Endothelial cell of umbilical vein (primary cell): Measurements from ENCODE around the gene PFDN1. TPM values are rescaled to one million over a fixed set of nuclear protein-coding genes. Genes with fewer than 3 reads are reported as not detected.

ENCODE experiments used
- BruUV-seq: library from RNA; stranded (reverse); fragments of 400-500 nt; replicated peaks from 2 replicates; lab custom pipeline; 2021; lab: Mats Ljungman, UMichigan
- CTCF ChIA-PET: fragments of 300-600, 350-600 bp; sonication (Branson Sonifier 250); formaldehyde crosslinking; loops from one replicate; lab custom pipeline; 2021; ENCODE audit warnings: antibody characterized with exemption, inconsistent platforms; lab: Charles Lee
- POLR2A ChIA-PET: fragments of 300-600, 350-600 bp; sonication (Branson Sonifier 250); formaldehyde crosslinking; loops from one replicate; lab custom pipeline; 2021; ENCODE audit warnings: antibody characterized with exemption, inconsistent platforms; lab: Charles Lee
- DNase-seq: peaks from one replicate; pipeline ENCODE4 v3.0.0-alpha.2; 2011; ENCODE audit warnings: low read depth, low spot score
- FAIRE-seq: peaks from 2 replicates; lab custom pipeline; 2011; peaks lifted over from hg19 to GRCh38; lab: Jason Lieb, UNC
- H2AFZ ChIP-seq: 2 replicates; pipeline ENCODE4 v1.6.0; 2012; ENCODE audit warnings: low read depth, low read length, control low read depth, inconsistent platforms
- H3K27ac ChIP-seq: 2 replicates; pipeline ENCODE4 v1.5.1; 2011; ENCODE audit warnings: low read depth, mild to moderate bottlenecking, control low read depth, low read length, moderate library complexity; ENCODE audit not compliant: insufficient read depth
- H3K27me3 ChIP-seq, 2 experiments: 2 replicates each; pipeline versions ENCODE4 v1.6.0 to v1.6.1; 2011; ENCODE audit warnings: low read length in 2 of 2, mixed read lengths in 1 of 2; ENCODE audit not compliant: control insufficient read depth in 2 of 2, insufficient read depth in 2 of 2
- H3K36me3 ChIP-seq, 2 experiments: 2 replicates in 1 of 2; 3 replicates in 1 of 2; pipeline ENCODE4 v1.5.1; 2011; ENCODE audit warnings: low read length in 2 of 2, mild to moderate bottlenecking in 1 of 2, moderate library complexity in 1 of 2; ENCODE audit not compliant: control insufficient read depth in 2 of 2, insufficient read depth in 2 of 2; ENCODE audit errors: extremely low read depth in 1 of 2
- H3K4me1 ChIP-seq: 3 replicates; pipeline ENCODE4 v1.5.1; 2011; ENCODE audit warnings: mild to moderate bottlenecking, low read length; ENCODE audit not compliant: control insufficient read depth, insufficient read depth; ENCODE audit errors: extremely low read depth
- H3K4me2 ChIP-seq: 2 replicates; pipeline ENCODE4 v1.6.1; 2011; ENCODE audit warnings: low read length, control low read depth, mixed read lengths; ENCODE audit not compliant: insufficient read depth
- H3K4me3 ChIP-seq, 3 experiments: fragments of 200-600 bp in 1 of 3; sonication (generic), shearing (Covaris generic) in 1 of 3; replicated peaks in 1 of 3; 2 replicates each; pipeline ENCODE4 v1.5.1; 2011 to 2016; ENCODE audit warnings: control low read depth in 3 of 3, low read length in 3 of 3, mild to moderate bottlenecking in 2 of 3, inconsistent platforms in 1 of 3, low read depth in 1 of 3, moderate library complexity in 1 of 3; ENCODE audit not compliant: insufficient read depth in 1 of 3
- H3K79me2 ChIP-seq: 2 replicates; pipeline ENCODE4 v1.6.0; 2012; ENCODE audit warnings: low read length, inconsistent platforms; ENCODE audit not compliant: control insufficient read depth, insufficient read depth
- H3K9ac ChIP-seq: replicated peaks from 2 replicates; pipeline ENCODE3; 2011; ENCODE audit warnings: low read length, control low read depth; ENCODE audit not compliant: insufficient read depth; ENCODE audit errors: extremely low read depth
- H3K9me1 ChIP-seq: replicated peaks from 3 replicates; pipeline ENCODE4 v1.6.0; 2011; ENCODE audit warnings: mild to moderate bottlenecking, low read length; ENCODE audit not compliant: control insufficient read depth, insufficient read depth; ENCODE audit errors: extremely low read depth
- H3K9me3 ChIP-seq: replicated peaks from 2 replicates; pipeline ENCODE4 v1.5.1; 2012; ENCODE audit warnings: low read length, inconsistent platforms; ENCODE audit not compliant: control insufficient read depth, insufficient read depth
- H4K20me1 ChIP-seq: replicated peaks from 2 replicates; pipeline ENCODE3; 2011; ENCODE audit warnings: mild to moderate bottlenecking, low read length; ENCODE audit not compliant: control insufficient read depth, insufficient read depth; ENCODE audit errors: extremely low read depth
- EZH2 ChIP-seq: IDR thresholded peaks from 2 replicates; pipeline ENCODE4 v1.6.1; 2012; ENCODE audit warnings: borderline replicate concordance, low read depth, mild to moderate bottlenecking, moderate library complexity, low read length, inconsistent platforms; ENCODE audit not compliant: severe bottlenecking
- FOS ChIP-seq: IDR thresholded peaks from 2 replicates; pipeline ENCODE4 v1.6.1; 2011; ENCODE audit warnings: mild to moderate bottlenecking, low read length, moderate library complexity, borderline replicate concordance; ENCODE audit not compliant: insufficient read depth
- GATA2 ChIP-seq: IDR thresholded peaks from 2 replicates; pipeline ENCODE4 v1.7.0; 2011; ENCODE audit warnings: low read depth, mild to moderate bottlenecking, moderate library complexity, mixed read lengths, low read length; ENCODE audit not compliant: insufficient read length, insufficient read depth
- JUN ChIP-seq: IDR thresholded peaks from 2 replicates; pipeline ENCODE4 v1.6.1; 2011; ENCODE audit warnings: borderline replicate concordance, low read depth; ENCODE audit not compliant: insufficient read length, insufficient read depth
- MYC ChIP-seq: IDR thresholded peaks from one replicate; pipeline ENCODE4 v1.6.1; 2011; ENCODE audit warnings: mild to moderate bottlenecking, low read depth, low read length
- POLR2A ChIP-seq: IDR thresholded peaks from 2 replicates; pipeline ENCODE4 v1.6.1; 2012; ENCODE audit warnings: low read depth, mild to moderate bottlenecking, control low read depth, low read length
- POLR2AphosphoS5 ChIP-seq: IDR thresholded peaks from 2 replicates; pipeline ENCODE4 v1.6.1; 2012; ENCODE audit warnings: low read depth, mild to moderate bottlenecking, control low read depth, low read length, moderate library complexity; ENCODE audit not compliant: insufficient read depth
- dilution Hi-C: fragments of 300-500 bp; cut with MboI; formaldehyde crosslinking; loops from one replicate; pipeline ENCODE4 v1.15.0; 2019; ENCODE audit warnings: low sequenced_read_pairs; ENCODE audit not compliant: extremely low pct_ligation_motif_present
- intact Hi-C: fragments of 100-400 bp; cut with micrococcal nuclease; formaldehyde crosslinking; loops from one replicate; pipeline ENCODE4 v1.10.0; 2022
- polyA plus RNA-seq, 4 experiments: library from polyadenylated mRNA; depleted of rRNA in 3 of 4; stranded (reverse) in 3 of 4; unstranded in 1 of 4; fragments of >200 nt; gene quantifications; 2 replicates each; pipeline versions ENCODE4 v1.2.1 to v1.2.3, GENCODE V29; 2011 to 2012; ENCODE audit warnings: missing spikeins in 1 of 4
- total RNA-seq: library from RNA; stranded (reverse); gene quantifications from 2 replicates; pipeline ENCODE4 v1.2.3, GENCODE V29; 2021
- TF ChIP-seq, protein P1 (sequence below), 2 donors: IDR thresholded peaks; 1 replicate in 1 of 2; 2 replicates in 1 of 2; pipeline ENCODE4 v1.5.1; 2011; ENCODE audit warnings: low read length in 2 of 2, mild to moderate bottlenecking in 2 of 2, moderate library complexity in 2 of 2, control low read depth in 1 of 2, inconsistent platforms in 1 of 2, low read depth in 1 of 2; ENCODE audit not compliant: insufficient read depth in 1 of 2; ENCODE audit errors: extremely low read depth in 1 of 2
- TF ChIP-seq, protein P2 (sequence below): IDR thresholded peaks from 2 replicates; pipeline ENCODE4 v1.6.1; 2011; ENCODE audit not compliant: insufficient read depth, insufficient read length

The PFDN1 gene
- total and polyA plus RNA-seq, 2 donors (not counting 3 experiments of a cell fraction or from before 2014, with no cell fraction given), result 107 to 158 TPM

GRCh38 chr5:140324617-140325241, 21.8 kb upstream of the PFDN1 start:
- no peak overlapping the region for H3K9ac ChIP-seq
- POLR2A ChIA-PET, result interaction anchor here (1.1 kb wide), 1 partner anchor 79 kb away, joined by 3 read pairs; no protein-coding TSS in a partner anchor
- H2AFZ ChIP-seq, result no peak overlapping the region
- dilution Hi-C loops, result no loop called here
- no peak overlapping the region for H3K4me3 ChIP-seq
- DNase-seq, result no peak
- H3K4me1 ChIP-seq, result peaks cover 62% of the 10 kb centered on the region
- FAIRE-seq, result peak; percentile 12
- no peak for TF ChIP-seq FOS
- CTCF ChIA-PET, result interaction anchor here (4.4 to 4.6 kb wide), 2 partner anchors 13 to 21 kb away, joined by 29 to 40 read pairs; partner anchors contain the start of gene HBEGF
- no peaks in the 10 kb centered on the region for H3K27me3 ChIP-seq
- H3K9me1 ChIP-seq, result no peaks in the 10 kb centered on the region
- no TSS peak for BruUV-seq
- H3K27ac ChIP-seq, result peak overlapping the region; percentile 99
- no peaks in the 10 kb centered on the region for H4K20me1 ChIP-seq
- H3K9me3 ChIP-seq, result no peaks in the 10 kb centered on the region
- H3K4me2 ChIP-seq, result no peak overlapping the region
- no peaks in the 10 kb centered on the region for H3K36me3 ChIP-seq
- no peaks in the 10 kb centered on the region for H3K79me2 ChIP-seq
- intact Hi-C loops, result no loop called here

GRCh38 chr5:140324041-140324600, 21.2 kb upstream of the PFDN1 start:
- Histone ChIP-seq H3K9ac (peak overlapping the region; percentile 95), H3K36me3 (no peaks in the 10 kb centered on the region), H3K4me1 (peaks cover 62% of the 10 kb centered on the region), H3K4me3 (no peak overlapping the region), H4K20me1 (no peaks in the 10 kb centered on the region), H3K27me3 (no peaks in the 10 kb centered on the region), H3K4me2 (peak overlapping the region; percentile 29), H2AFZ (peak overlapping the region; percentile 3), H3K9me1 (no peaks in the 10 kb centered on the region), H3K27ac (peak overlapping the region; percentile 99), H3K79me2 (no peaks in the 10 kb centered on the region), H3K9me3 (no peaks in the 10 kb centered on the region)
- FAIRE-seq (no peak), DNase-seq (no peak)
- BruUV-seq, result no TSS peak
- dilution Hi-C loops (no loop called here), intact Hi-C loops (no loop called here)
- CTCF ChIA-PET, result interaction anchor here (1.6 to 4.6 kb wide), 5 partner anchors 13 to 79 kb away, joined by 3 to 40 read pairs (median 22); partner anchors contain the start of gene HBEGF
- TF ChIP-seq, protein P1, sequence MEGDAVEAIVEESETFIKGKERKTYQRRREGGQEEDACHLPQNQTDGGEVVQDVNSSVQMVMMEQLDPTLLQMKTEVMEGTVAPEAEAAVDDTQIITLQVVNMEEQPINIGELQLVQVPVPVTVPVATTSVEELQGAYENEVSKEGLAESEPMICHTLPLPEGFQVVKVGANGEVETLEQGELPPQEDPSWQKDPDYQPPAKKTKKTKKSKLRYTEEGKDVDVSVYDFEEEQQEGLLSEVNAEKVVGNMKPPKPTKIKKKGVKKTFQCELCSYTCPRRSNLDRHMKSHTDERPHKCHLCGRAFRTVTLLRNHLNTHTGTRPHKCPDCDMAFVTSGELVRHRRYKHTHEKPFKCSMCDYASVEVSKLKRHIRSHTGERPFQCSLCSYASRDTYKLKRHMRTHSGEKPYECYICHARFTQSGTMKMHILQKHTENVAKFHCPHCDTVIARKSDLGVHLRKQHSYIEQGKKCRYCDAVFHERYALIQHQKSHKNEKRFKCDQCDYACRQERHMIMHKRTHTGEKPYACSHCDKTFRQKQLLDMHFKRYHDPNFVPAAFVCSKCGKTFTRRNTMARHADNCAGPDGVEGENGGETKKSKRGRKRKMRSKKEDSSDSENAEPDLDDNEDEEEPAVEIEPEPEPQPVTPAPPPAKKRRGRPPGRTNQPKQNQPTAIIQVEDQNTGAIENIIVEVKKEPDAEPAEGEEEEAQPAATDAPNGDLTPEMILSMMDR (IDR thresholded peaks at IDR 0.05; ENCODE audit: extremely low read depth in 1 of 2, insufficient read depth in 1 of 2, low read depth in 1 of 2, low read length in 2 of 2), result no peak
- TF ChIP-seq FOS, result no peak
- TF ChIP-seq, protein P2, sequence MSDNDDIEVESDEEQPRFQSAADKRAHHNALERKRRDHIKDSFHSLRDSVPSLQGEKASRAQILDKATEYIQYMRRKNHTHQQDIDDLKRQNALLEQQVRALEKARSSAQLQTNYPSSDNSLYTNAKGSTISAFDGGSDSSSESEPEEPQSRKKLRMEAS, result no peak
- no peak for TF ChIP-seq JUN
- TF ChIP-seq POLR2A, result no peak
- no peak for TF ChIP-seq EZH2
- no peak for TF ChIP-seq POLR2AphosphoS5
- TF ChIP-seq GATA2, result no peak
- TF ChIP-seq MYC, result no peak
- POLR2A ChIA-PET, result interaction anchor here (0.7 to 1.7 kb wide), 2 partner anchors 22 to 80 kb away, joined by 3 to 14 read pairs; partner anchors contain the start of gene HBEGF
